H1 (cell line): ENCODE measurements around the gene BCAS1. TPM values are rescaled to one million over a fixed set of nuclear protein-coding genes. Genes with fewer than 3 reads are reported as not detected.

Experiments used
- CTCF ChIA-PET: fragments of 300-600 bp; sonication (Branson Sonifier 250); formaldehyde crosslinking; loops from one replicate; lab custom pipeline; 2021; ENCODE audit not compliant: partially characterized antibody; lab: Charles Lee
- POLR2A ChIA-PET: fragments of 300-600 bp; sonication (Branson Sonifier 250); formaldehyde crosslinking; loops from one replicate; lab custom pipeline; 2021; ENCODE audit warnings: inconsistent platforms; ENCODE audit not compliant: partially characterized antibody; lab: Charles Lee
- DNase-seq, 2 experiments: peaks; one replicate each; pipeline versions ENCODE4 v3.0.0 to v3.0.0-alpha.2; 2010 to 2022; ENCODE audit warnings: low spot score in 2 of 2, low read depth in 1 of 2, mixed read lengths in 1 of 2
- FAIRE-seq: peaks from 2 replicates; lab custom pipeline; 2011; peaks lifted over from hg19 to GRCh38; lab: Jason Lieb, UNC
- H2AFZ ChIP-seq: 2 replicates; pipeline ENCODE4 v1.8.1; 2012; ENCODE audit warnings: low read length, inconsistent platforms
- H2AK5ac ChIP-seq: 2 replicates; pipeline ENCODE4 v1.6.1; 2013; ENCODE audit warnings: low read depth, low read length
- H2BK120ac ChIP-seq: replicated peaks from 2 replicates; pipeline ENCODE3; 2013; ENCODE audit warnings: low read depth, low read length, inconsistent platforms
- H2BK12ac ChIP-seq: 2 replicates; pipeline ENCODE4 v1.6.1; 2013; ENCODE audit warnings: low read depth, low read length
- H2BK15ac ChIP-seq: 2 replicates; pipeline ENCODE4 v1.6.1; 2013; ENCODE audit warnings: low read length
- H2BK20ac ChIP-seq: 2 replicates; pipeline ENCODE4 v1.6.1; 2013; ENCODE audit warnings: low read length
- H2BK5ac ChIP-seq: 2 replicates; pipeline ENCODE4 v1.6.1; 2013; ENCODE audit warnings: low read depth, low read length
- H3K14ac ChIP-seq: 2 replicates; pipeline ENCODE4 v1.6.1; 2013; ENCODE audit warnings: inconsistent platforms; ENCODE audit not compliant: insufficient read length
- H3K18ac ChIP-seq: 2 replicates; pipeline ENCODE4 v1.6.1; 2013; ENCODE audit warnings: low read length; ENCODE audit errors: extremely low read depth
- H3K23ac ChIP-seq: 2 replicates; pipeline ENCODE4 v1.6.1; 2013; ENCODE audit warnings: inconsistent platforms; ENCODE audit not compliant: insufficient read length
- H3K23me2 ChIP-seq: 2 replicates; pipeline ENCODE4 v1.6.1; 2013; ENCODE audit warnings: low read depth, low read length
- H3K27ac ChIP-seq: 2 replicates; pipeline ENCODE4 v1.6.1; 2011; ENCODE audit warnings: low read depth, low read length, inconsistent platforms
- H3K27me3 ChIP-seq, 4 experiments: replicated peaks in 1 of 4; 1 replicate in 1 of 4; 2 replicates in 3 of 4; pipeline versions ENCODE4 v1.6.1 to v1.8.1; 2011 to 2013; ENCODE audit warnings: low read length in 3 of 4, mild to moderate bottlenecking in 3 of 4, inconsistent platforms in 2 of 4, mixed read lengths in 2 of 4, moderate library complexity in 1 of 4; ENCODE audit not compliant: control insufficient read depth in 3 of 4, insufficient read depth in 3 of 4; ENCODE audit errors: extremely low read depth in 1 of 4
- H3K36me3 ChIP-seq, 4 experiments: 2 replicates each; pipeline versions ENCODE4 v1.6.1 to v1.8.1; 2011 to 2013; ENCODE audit warnings: mild to moderate bottlenecking in 4 of 4, low read length in 3 of 4, moderate library complexity in 2 of 4, control low read depth in 1 of 4, inconsistent platforms in 1 of 4; ENCODE audit not compliant: insufficient read depth in 4 of 4, control insufficient read depth in 2 of 4
- H3K4ac ChIP-seq: replicated peaks from 2 replicates; pipeline ENCODE3; 2013; ENCODE audit warnings: low read length, low read depth, mixed read lengths, inconsistent platforms; ENCODE audit not compliant: insufficient read length
- H3K4me1 ChIP-seq, 4 experiments: replicated peaks in 1 of 4; 1 replicate in 1 of 4; 2 replicates in 3 of 4; pipeline versions ENCODE4 v1.6.1 to v1.8.1; 2011 to 2013; ENCODE audit warnings: low read length in 3 of 4, inconsistent platforms in 2 of 4, mixed read lengths in 1 of 4; ENCODE audit not compliant: insufficient read depth in 4 of 4, control insufficient read depth in 3 of 4
- H3K4me2 ChIP-seq, 2 experiments: 2 replicates each; pipeline versions ENCODE4 v1.6.1 to v1.8.1; 2011 to 2013; ENCODE audit warnings: low read depth in 2 of 2, low read length in 2 of 2, control low read depth in 1 of 2, inconsistent platforms in 1 of 2, mild to moderate bottlenecking in 1 of 2; ENCODE audit not compliant: insufficient read depth in 1 of 2
- H3K4me3 ChIP-seq, 4 experiments: fragments of 200-600, 300-600 bp in 1 of 4; sonication (generic), shearing (Covaris generic), sonication (Bioruptor Twin) in 1 of 4; 2 replicates each; pipeline versions ENCODE4 v1.5.1 to v1.8.1; 2011 to 2016; ENCODE audit warnings: low read length in 4 of 4, low read depth in 3 of 4, control low read depth in 2 of 4, inconsistent platforms in 2 of 4, mild to moderate bottlenecking in 2 of 4, mixed read lengths in 1 of 4, moderate library complexity in 1 of 4; ENCODE audit not compliant: insufficient read depth in 2 of 4; ENCODE audit errors: extremely low read depth in 1 of 4
- H3K56ac ChIP-seq: replicated peaks from 2 replicates; pipeline ENCODE3; 2013; ENCODE audit warnings: low read depth, mild to moderate bottlenecking, mixed read lengths, low read length, inconsistent platforms; ENCODE audit not compliant: insufficient read length
- H3K79me1 ChIP-seq: 2 replicates; pipeline ENCODE4 v1.6.1; 2013; ENCODE audit warnings: low read depth, low read length, control low read depth
- H3K79me2 ChIP-seq, 2 experiments: 2 replicates each; pipeline versions ENCODE4 v1.6.1 to v1.8.1; 2012 to 2013; ENCODE audit warnings: low read length in 2 of 2, mild to moderate bottlenecking in 2 of 2, inconsistent platforms in 1 of 2; ENCODE audit not compliant: insufficient read depth in 2 of 2, control insufficient read depth in 1 of 2
- H3K9ac ChIP-seq, 4 experiments: replicated peaks in 1 of 4; 1 replicate in 1 of 4; 2 replicates in 3 of 4; pipeline versions ENCODE4 v1.6.1 to v1.8.1; 2011 to 2013; ENCODE audit warnings: low read depth in 3 of 4, low read length in 3 of 4, control low read depth in 2 of 4, mild to moderate bottlenecking in 2 of 4, moderate library complexity in 2 of 4, inconsistent platforms in 1 of 4; ENCODE audit errors: extremely low read depth in 1 of 4
- H3K9me3 ChIP-seq, 2 experiments: 2 replicates each; pipeline versions ENCODE4 v1.6.1 to v1.8.1; 2012 to 2013; ENCODE audit warnings: mild to moderate bottlenecking in 2 of 2, moderate library complexity in 2 of 2, control low read depth in 1 of 2, inconsistent platforms in 1 of 2, low read depth in 1 of 2, low read length in 1 of 2, mixed read lengths in 1 of 2; ENCODE audit not compliant: insufficient read depth in 2 of 2
- H4K20me1 ChIP-seq, 2 experiments: replicated peaks in 1 of 2; 2 replicates each; pipeline versions ENCODE3 to v1.8.1; 2011 to 2013; ENCODE audit warnings: inconsistent platforms in 2 of 2, low read length in 2 of 2, mild to moderate bottlenecking in 1 of 2; ENCODE audit not compliant: insufficient read depth in 2 of 2, control insufficient read depth in 1 of 2
- H4K5ac ChIP-seq: 2 replicates; pipeline ENCODE4 v1.6.1; 2013; ENCODE audit warnings: low read length, low read depth, mixed read lengths, inconsistent platforms; ENCODE audit not compliant: insufficient read length
- H4K8ac ChIP-seq: 2 replicates; pipeline ENCODE4 v1.8.0; 2013; ENCODE audit warnings: mild to moderate bottlenecking, moderate library complexity, low read length, inconsistent platforms; ENCODE audit not compliant: insufficient read depth; ENCODE audit errors: extremely low read depth
- H4K91ac ChIP-seq: replicated peaks from 2 replicates; pipeline ENCODE3; 2013; ENCODE audit warnings: low read length, mixed read lengths, inconsistent platforms; ENCODE audit not compliant: insufficient read length
- BACH1 ChIP-seq: IDR thresholded peaks from 2 replicates; pipeline ENCODE4 v1.6.1; 2012; ENCODE audit warnings: low read length, improper control_type of control experiment
- BCL11A ChIP-seq, 2 experiments: IDR thresholded peaks; one replicate each; pipeline ENCODE4 v1.6.1; 2011; ENCODE audit warnings: low read depth in 2 of 2, low read length in 2 of 2, mild to moderate bottlenecking in 2 of 2
- CBX5 ChIP-seq: fragments of 300-800, 300-1000 bp; sonication (generic); IDR thresholded peaks from 2 replicates; pipeline ENCODE4 v1.7.1; 2016; ENCODE audit warnings: antibody characterized with exemption, low read length, low read depth
- CEBPB ChIP-seq: IDR thresholded peaks from 2 replicates; pipeline ENCODE4 v1.6.1; 2012; ENCODE audit warnings: low read depth, low read length
- CHD1 ChIP-seq: IDR thresholded peaks from 2 replicates; pipeline ENCODE4 v1.6.1; 2012; ENCODE audit warnings: low read depth, low read length, improper control_type of control experiment
- CTCF ChIP-seq, 3 experiments: IDR thresholded peaks; 1 replicate in 2 of 3; 2 replicates in 1 of 3; pipeline versions ENCODE4 v1.5.1 to v1.6.1; 2011; ENCODE audit warnings: low read length in 3 of 3, mild to moderate bottlenecking in 3 of 3, inconsistent platforms in 2 of 3, low read depth in 1 of 3, moderate library complexity in 1 of 3; ENCODE audit not compliant: insufficient read depth in 1 of 3; ENCODE audit errors: control extremely low read depth in 1 of 3
- KDM4A ChIP-seq: IDR thresholded peaks from one replicate; pipeline ENCODE4 v1.7.1; 2012; ENCODE audit warnings: low read depth, mild to moderate bottlenecking, moderate library complexity, low read length, inconsistent platforms; ENCODE audit not compliant: severe bottlenecking
- KDM5A ChIP-seq: fragments of 200-600 bp; IDR thresholded peaks from 2 replicates; pipeline ENCODE4 v1.7.1; 2012; ENCODE audit warnings: mild to moderate bottlenecking, low read length, inconsistent platforms, mixed read lengths
- MAX ChIP-seq: IDR thresholded peaks from 2 replicates; pipeline ENCODE4 v1.6.1; 2012; ENCODE audit warnings: inconsistent platforms
- SRF ChIP-seq: IDR thresholded peaks from 2 replicates; pipeline ENCODE4 v1.6.1; 2011; ENCODE audit warnings: mild to moderate bottlenecking, low read depth, low read length, moderate library complexity
- ZNF274 ChIP-seq: IDR thresholded peaks from 2 replicates; pipeline ENCODE4 v1.7.0; 2012; ENCODE audit warnings: low read length, borderline replicate concordance; ENCODE audit errors: extremely low read depth
- WGBS, 2 experiments: shearing (Covaris generic) in 1 of 2; methylation state at CpG; one replicate each; pipeline versions ENCODE4 v1.1.6 to v1.1.7; 2013 to 2015; ENCODE audit warnings: low lambda C conversion rate in 2 of 2, mixed read lengths in 2 of 2, inconsistent platforms in 1 of 2, low coverage in 1 of 2, missing lambda C conversion rate in 1 of 2; ENCODE audit not compliant: insufficient replicate concordance in 2 of 2, insufficient coverage in 1 of 2, insufficient read length in 1 of 2; ENCODE audit errors: extremely low coverage in 1 of 2, missing lambda C conversion rate in 1 of 2; 5-methylcytosine and 5-hydroxymethylcytosine counted together
- polyA plus RNA-seq, 7 experiments: library from polyadenylated mRNA; depleted of rRNA in 3 of 7; stranded (reverse) in 5 of 7; unstranded in 2 of 7; fragments of >200 nt in 5 of 7; fragments of 200-250 nt in 2 of 7; gene quantifications; 1 replicate in 5 of 7; 2 replicates in 1 of 7; 4 replicates in 1 of 7; pipeline versions ENCODE4 v1.2.1 to v1.2.3, GENCODE V29; 2011 to 2013; ENCODE audit warnings: missing spikeins in 2 of 7, mixed read lengths in 2 of 7
- total RNA-seq: library from RNA; stranded (reverse); fragmentation: NEBNext Ultra II Directional; extraction: Animal tissue kit (Norgen Biotek cat#: 25700); gene quantifications from 2 replicates; pipeline ENCODE4 v1.2.1, GENCODE V29; 2021

BCAS1 gene
- total and polyA plus RNA-seq, 2 of the 8 experiments (the other 6 are each of a cell fraction or from before 2014, with no cell fraction given), result 0.06 to 0.19 TPM

- no peaks in the 10 kb centered on the region for H3K79me2 ChIP-seq
- no peaks in the 10 kb centered on the region for H3K9me3 ChIP-seq
- CTCF ChIA-PET, result interaction anchor here (10.1 to 19.2 kb wide), 2 partner anchors 10 to 103 kb away, joined by 92 to 591 read pairs; partner anchors contain the start of gene PFDN4
- H2AK5ac ChIP-seq, result no peak overlapping the region
- no peak overlapping the region for H3K23ac ChIP-seq
- H4K5ac ChIP-seq, result no peak overlapping the region
- no peaks in the 10 kb centered on the region for H3K79me1 ChIP-seq
- H2BK120ac ChIP-seq, result no peak overlapping the region
- peaks cover 0 to 2% (median 0%) of the 10 kb centered on the region in 4 experiments; a peak in 1 of 7 replicates for H3K4me1 ChIP-seq
- H3K9ac ChIP-seq, result no peak overlapping the region
- POLR2A ChIA-PET, result no interaction called here
- no peak overlapping the region for H2AFZ ChIP-seq
- H2BK20ac ChIP-seq, result no peak overlapping the region
- no peak overlapping the region for H2BK12ac ChIP-seq
- no peaks in the 10 kb centered on the region for H3K23me2 ChIP-seq
- no peak overlapping the region for H4K8ac ChIP-seq
- H4K20me1 ChIP-seq, result no peaks in the 10 kb centered on the region
- no peak overlapping the region for H3K4ac ChIP-seq
- H3K4me2 ChIP-seq, result no peak overlapping the region
- no peak overlapping the region for H3K4me3 ChIP-seq
- no peak overlapping the region for H4K91ac ChIP-seq
- TF ChIP-seq CHD1, result no peak
- TF ChIP-seq CBX5, result no peak
- TF ChIP-seq MAX, result no peak
- TF ChIP-seq ZNF274, result no peak
- TF ChIP-seq KDM4A, result no peak
- no peak for TF ChIP-seq BCL11A (IDR thresholded peaks at IDR 0.05; ENCODE audit: low read depth in 2 of 2, low read length in 2 of 2)
- TF ChIP-seq CTCF (IDR thresholded peaks at IDR 0.05; ENCODE audit: control extremely low read depth in 1 of 3, insufficient read depth in 1 of 3, low read depth in 1 of 3, low read length in 3 of 3), result no peak
- no peak for TF ChIP-seq BACH1
- TF ChIP-seq CEBPB, result no peak
- TF ChIP-seq KDM5A, result no peak
- TF ChIP-seq SRF, result no peak
- no peak overlapping the region for H3K18ac ChIP-seq
- DNase-seq (no peak), FAIRE-seq (no peak)
- no peaks in the 10 kb centered on the region for H3K27me3 ChIP-seq
- no peaks in the 10 kb centered on the region for H3K36me3 ChIP-seq
- no peak overlapping the region for H2BK5ac ChIP-seq
- H2BK15ac ChIP-seq, result no peak overlapping the region
- no peak overlapping the region for H3K56ac ChIP-seq
- no peak overlapping the region for H3K27ac ChIP-seq
- 96% methylated on average over 5 of the region's 5 CpGs; no CpG with 5 or more reads in 1 of the 2 experiments for WGBS, 2 experiments
- no peak overlapping the region for H3K14ac ChIP-seq
Measured at GRCh38 chr20:54094268-54094580, 23.8 kb upstream of the BCAS1 start.
